ENCODE measurements around the gene KLK11. TPM values are rescaled to one million over a fixed set of nuclear protein-coding genes. Genes with fewer than 3 reads are reported as not detected.

The KLK11 gene
- total RNA-seq, 1 donor from 2014 or later: not detected

- Histone ChIP-seq H3K27me3 (no peaks in the 10 kb centered on the region), H3K36me3 (no peaks in the 10 kb centered on the region), H3K27ac (no peak overlapping the region), H3K4me3 (no peak overlapping the region), H3K4me1 (no peaks in the 10 kb centered on the region), H3K9me3 (no peaks in the 10 kb centered on the region)
- no peak for TF ChIP-seq CTCF (IDR thresholded peaks at IDR 0.05)
- DNase-seq (ENCODE audit: low spot score in 2 of 2): no peak
- intact Hi-C loops (cut with DNase I): no loop called here
These were observed 1.5 kb downstream of the KLK11 start for GRCh38 chr19:51024924-51025323.

GRCh38 chr19:51023946-51024345 is 2.5 kb downstream of the KLK11 start:
- Histone ChIP-seq H3K4me1 (no peaks in the 10 kb centered on the region), H3K27me3 (no peaks in the 10 kb centered on the region), H3K27ac (no peak overlapping the region), H3K9me3 (no peaks in the 10 kb centered on the region), H3K4me3 (no peak overlapping the region), H3K36me3 (no peaks in the 10 kb centered on the region)
- no peak for TF ChIP-seq CTCF (IDR thresholded peaks at IDR 0.05)
- intact Hi-C loops (cut with DNase I): no loop called here
- no peak for DNase-seq (ENCODE audit: low spot score in 2 of 2)

DNA sequence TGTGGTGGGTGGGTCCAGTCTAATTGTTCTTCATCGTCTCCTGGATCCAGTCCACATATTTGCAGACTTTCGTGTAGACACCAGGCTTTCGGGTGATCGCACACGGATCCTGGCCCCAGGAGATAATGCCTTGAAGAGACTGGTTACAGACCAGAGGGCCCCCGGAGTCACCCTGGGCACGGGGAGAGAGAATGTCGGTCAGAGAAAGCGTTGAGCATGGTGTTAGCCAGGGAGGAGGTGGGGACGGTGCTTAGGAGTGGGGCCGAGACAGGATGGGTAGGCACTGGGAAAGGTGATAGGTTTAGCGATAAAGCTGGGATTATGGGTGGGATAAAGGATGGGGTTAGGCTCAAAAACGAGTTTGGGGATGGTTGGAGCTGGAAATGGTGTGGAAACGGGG is 3.9 kb downstream of the KLK11 start:
- no peak for DNase-seq (ENCODE audit: low spot score in 2 of 2)
- no peaks in the 10 kb centered on the region for H3K9me3 ChIP-seq
- intact Hi-C loops (cut with DNase I): no loop called here
- no peak for TF ChIP-seq CTCF (IDR thresholded peaks at IDR 0.05)
- H3K27me3 ChIP-seq: no peaks in the 10 kb centered on the region
- H3K4me1 ChIP-seq: no peaks in the 10 kb centered on the region
- H3K4me3 ChIP-seq: no peak overlapping the region
- no peak overlapping the region for H3K27ac ChIP-seq
- no peaks in the 10 kb centered on the region for H3K36me3 ChIP-seq

GRCh38 chr19:51020988-51021651 is 5.3 kb downstream of the KLK11 start:
- no peak overlapping the region for H3K27ac ChIP-seq
- H3K27me3 ChIP-seq: no peaks in the 10 kb centered on the region
- H3K4me3 ChIP-seq: no peak overlapping the region
- no peaks in the 10 kb centered on the region for H3K36me3 ChIP-seq
- TF ChIP-seq CTCF (IDR thresholded peaks at IDR 0.05): peak in 2 of 3 experiments; percentile 15 to 38
- intact Hi-C loops (cut with DNase I): no loop called here
- DNase-seq (ENCODE audit: low spot score in 2 of 2): no peak
- H3K4me1 ChIP-seq: no peaks in the 10 kb centered on the region
- H3K9me3 ChIP-seq: no peaks in the 10 kb centered on the region

- no peaks in the 10 kb centered on the region for H3K36me3 ChIP-seq
- H3K9me3 ChIP-seq: no peaks in the 10 kb centered on the region
- H3K27me3 ChIP-seq: no peaks in the 10 kb centered on the region
- no peak for DNase-seq (ENCODE audit: low spot score in 2 of 2)
- no peak within 1 kb of the TSS for H3K27ac ChIP-seq
- H3K4me3 ChIP-seq: peak within 1 kb of the TSS in 1 of 2 donors; percentile 35
- H3K4me1 ChIP-seq: no peaks in the 10 kb centered on the region
- no peak for TF ChIP-seq CTCF (IDR thresholded peaks at IDR 0.05)
- intact Hi-C loops (cut with DNase I): no loop called here
These were observed 6.9 kb downstream of the KLK11 start, which contains the start of gene KLK10 for GRCh38 chr19:51019544-51019925. TSS of gene KLK10 (minus strand) at chr19:51019709. CDS start at chr19:51019130, 579 bp downstream.
